ENCODE results near the gene PTCHD4.

Gene PTCHD4

DNA sequence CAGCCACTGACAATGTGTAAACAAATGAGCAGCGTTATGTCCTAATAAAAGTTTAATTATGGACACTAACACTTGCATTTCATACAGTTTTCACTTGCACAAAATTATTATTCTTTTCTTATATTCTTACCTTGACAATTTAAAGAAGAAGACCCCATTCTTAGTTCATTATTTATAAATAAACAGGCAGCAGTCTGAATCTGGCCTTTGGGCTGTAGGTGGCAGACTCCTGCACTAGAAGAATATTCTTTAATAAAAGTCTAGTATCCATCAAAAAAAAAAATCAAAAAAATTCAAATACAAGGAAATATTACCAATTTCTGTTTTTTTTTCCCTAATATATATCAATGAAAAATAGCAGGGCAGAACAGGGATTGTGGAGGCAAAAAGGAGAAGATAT, 24.8 kb downstream of the PTCHD4 start:
- DNase-seq (no peak), ATAC-seq (ENCODE audit: insufficient read depth, low read depth) (no peak)
- no peaks in the 10 kb centered on the region for H4K20me1 ChIP-seq (ENCODE audit: insufficient read depth, low read length)
- H3K27me3 ChIP-seq (ENCODE audit: insufficient read depth, low read length, poor library complexity): no peaks in the 10 kb centered on the region
- H3K79me2 ChIP-seq (ENCODE audit: insufficient read depth, low read length): no peaks in the 10 kb centered on the region
- H3K9ac ChIP-seq (ENCODE audit: low read depth, low read length): no peak overlapping the region
- no peaks in the 10 kb centered on the region for H3K4me1 ChIP-seq (ENCODE audit: insufficient read depth, low read length)
- no peaks in the 10 kb centered on the region for H3K36me3 ChIP-seq (ENCODE audit: insufficient read depth, low read length)
- H3K9me3 ChIP-seq (ENCODE audit: insufficient read depth, low read length, severe bottlenecking): no peaks in the 10 kb centered on the region
- H3K4me2 ChIP-seq (ENCODE audit: insufficient read depth, low read length): no peak overlapping the region
- TF ChIP-seq CTCF (IDR thresholded peaks at IDR 0.05; ENCODE audit: borderline replicate concordance, extremely low read depth, low read length, poor library complexity, severe bottlenecking) (no peak), EZH2 (IDR thresholded peaks at IDR 0.05; ENCODE audit: borderline replicate concordance, low read depth, low read length, severe bottlenecking) (no peak)
- no peak overlapping the region for H3K4me3 ChIP-seq (ENCODE audit: low read depth in 1 of 2, low read length in 2 of 2)
- H2AFZ ChIP-seq (ENCODE audit: low read depth, low read length): no peak overlapping the region
- H3K27ac ChIP-seq (ENCODE audit: low read length): no peak overlapping the region

- no peak overlapping the region for H2AFZ ChIP-seq (ENCODE audit: low read depth, low read length)
- ATAC-seq (ENCODE audit: insufficient read depth, low read depth) (no peak), DNase-seq (no peak)
- no peak overlapping the region for H3K4me2 ChIP-seq (ENCODE audit: insufficient read depth, low read length)
- no peaks in the 10 kb centered on the region for H3K27me3 ChIP-seq (ENCODE audit: insufficient read depth, low read length, poor library complexity)
- H4K20me1 ChIP-seq (ENCODE audit: insufficient read depth, low read length): no peaks in the 10 kb centered on the region
- no peaks in the 10 kb centered on the region for H3K79me2 ChIP-seq (ENCODE audit: insufficient read depth, low read length)
- TF ChIP-seq EZH2 (IDR thresholded peaks at IDR 0.05; ENCODE audit: borderline replicate concordance, low read depth, low read length, severe bottlenecking): no peak
- TF ChIP-seq CTCF (IDR thresholded peaks at IDR 0.05; ENCODE audit: borderline replicate concordance, extremely low read depth, low read length, poor library complexity, severe bottlenecking): no peak
- H3K9me3 ChIP-seq (ENCODE audit: insufficient read depth, low read length, severe bottlenecking): no peaks in the 10 kb centered on the region
- H3K27ac ChIP-seq (ENCODE audit: low read length): no peak overlapping the region
- no peaks in the 10 kb centered on the region for H3K4me1 ChIP-seq (ENCODE audit: insufficient read depth, low read length)
- H3K9ac ChIP-seq (ENCODE audit: low read depth, low read length): no peak overlapping the region
- H3K4me3 ChIP-seq (ENCODE audit: low read depth in 1 of 2, low read length in 2 of 2): no peak overlapping the region
- no peaks in the 10 kb centered on the region for H3K36me3 ChIP-seq (ENCODE audit: insufficient read depth, low read length)
Measured at GRCh38 chr6:48085131-48085741, 25.8 kb downstream of the PTCHD4 start.

- H4K20me1 ChIP-seq (ENCODE audit: insufficient read depth, low read length): no peaks in the 10 kb centered on the region
- H3K79me2 ChIP-seq (ENCODE audit: insufficient read depth, low read length): no peaks in the 10 kb centered on the region
- no peak for ATAC-seq (ENCODE audit: insufficient read depth, low read depth)
Measured at GRCh38 chr6:48084201-48084600, 26.8 kb downstream of the PTCHD4 start.

More at GRCh38 chr6:48084201-48084600, 26.8 kb downstream of the PTCHD4 start:
- Histone ChIP-seq H3K27me3 (ENCODE audit: insufficient read depth, low read length, poor library complexity) (no peaks in the 10 kb centered on the region), H3K4me2 (ENCODE audit: insufficient read depth, low read length) (no peak overlapping the region), H2AFZ (ENCODE audit: low read depth, low read length) (no peak overlapping the region), H3K27ac (ENCODE audit: low read length) (no peak overlapping the region), H3K4me1 (ENCODE audit: insufficient read depth, low read length) (no peaks in the 10 kb centered on the region), H3K9ac (ENCODE audit: low read depth, low read length) (no peak overlapping the region), H3K36me3 (ENCODE audit: insufficient read depth, low read length) (no peaks in the 10 kb centered on the region), H3K9me3 (ENCODE audit: insufficient read depth, low read length, severe bottlenecking) (no peaks in the 10 kb centered on the region), H3K4me3 (ENCODE audit: low read depth in 1 of 2, low read length in 2 of 2) (no peak overlapping the region)
- TF ChIP-seq CTCF (IDR thresholded peaks at IDR 0.05; ENCODE audit: borderline replicate concordance, extremely low read depth, low read length, poor library complexity, severe bottlenecking) (no peak), EZH2 (IDR thresholded peaks at IDR 0.05; ENCODE audit: borderline replicate concordance, low read depth, low read length, severe bottlenecking) (no peak)
- DNase-seq: no peak
